GM19193 (cell line): ENCODE measurements around the gene KIF21A.

ENCODE experiments used
- POLR2A ChIP-seq: IDR thresholded peaks from 4 replicates; pipeline ENCODE4 v1.6.1; 2011; ENCODE audit not compliant: insufficient read depth, insufficient read length; ENCODE audit errors: extremely low read depth

KIF21A gene

DNA sequence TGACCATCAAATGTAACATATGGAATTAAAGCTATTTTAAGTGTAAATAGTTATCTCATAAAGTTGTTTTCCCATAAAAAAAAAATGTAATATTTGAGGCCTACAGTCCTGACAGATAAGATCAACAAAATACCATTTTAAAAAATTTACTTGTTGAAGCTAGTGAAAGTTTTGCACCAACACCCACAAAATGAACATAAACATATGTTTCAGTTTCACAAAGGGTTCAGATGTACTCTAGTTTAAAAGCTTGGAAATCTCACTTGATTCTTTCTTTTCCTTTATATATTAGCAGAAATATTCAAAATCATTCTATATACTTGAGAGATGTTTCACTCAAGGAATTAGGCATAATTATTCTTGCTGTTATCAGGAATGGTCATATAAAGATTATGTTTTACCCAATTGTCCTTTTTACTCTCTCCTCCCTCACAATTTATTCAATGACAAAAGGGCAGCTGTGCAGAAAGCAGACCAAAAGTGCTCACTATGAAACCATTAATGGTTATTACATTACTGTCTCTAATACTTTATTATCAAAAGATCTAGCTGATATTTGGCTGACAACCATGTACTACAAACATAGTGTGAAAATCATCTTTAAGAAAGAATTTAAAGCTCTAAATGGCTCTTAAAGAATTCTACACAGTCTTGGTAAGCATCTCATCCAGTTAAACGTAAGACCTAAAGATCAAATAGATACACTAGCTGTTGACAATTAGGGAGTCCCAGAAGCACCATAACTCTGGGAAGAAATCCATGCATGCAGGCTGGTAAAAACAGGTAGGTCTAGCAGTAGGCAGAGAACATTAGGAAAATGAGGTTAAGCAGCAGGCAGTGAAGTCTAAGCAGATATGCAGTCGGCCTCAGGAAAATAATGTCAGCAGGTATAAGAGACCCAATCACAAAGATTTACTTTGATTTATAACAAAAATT is 28.8 kb downstream of the KIF21A start:
- no peak for TF ChIP-seq POLR2A

DNA sequence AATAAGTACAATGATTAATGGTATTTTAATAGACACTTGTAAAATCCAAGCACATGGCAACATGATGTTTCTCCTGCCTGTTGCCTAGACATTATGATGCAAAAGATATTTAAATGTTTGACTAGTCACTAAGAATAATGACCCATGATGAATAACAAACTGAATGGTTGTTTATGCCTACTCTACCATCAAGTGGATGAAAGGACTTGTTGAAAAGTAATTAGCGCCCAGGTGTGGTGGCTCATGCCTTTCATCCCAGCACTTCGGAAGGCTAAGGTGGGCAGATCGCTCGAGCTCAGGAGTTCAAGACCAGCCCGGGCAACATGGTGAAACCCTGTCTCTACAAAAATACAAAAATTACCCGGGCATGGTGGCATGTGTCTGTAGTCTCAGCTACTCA is 30.7 kb downstream of the KIF21A start:
- TF ChIP-seq POLR2A, result no peak

DNA sequence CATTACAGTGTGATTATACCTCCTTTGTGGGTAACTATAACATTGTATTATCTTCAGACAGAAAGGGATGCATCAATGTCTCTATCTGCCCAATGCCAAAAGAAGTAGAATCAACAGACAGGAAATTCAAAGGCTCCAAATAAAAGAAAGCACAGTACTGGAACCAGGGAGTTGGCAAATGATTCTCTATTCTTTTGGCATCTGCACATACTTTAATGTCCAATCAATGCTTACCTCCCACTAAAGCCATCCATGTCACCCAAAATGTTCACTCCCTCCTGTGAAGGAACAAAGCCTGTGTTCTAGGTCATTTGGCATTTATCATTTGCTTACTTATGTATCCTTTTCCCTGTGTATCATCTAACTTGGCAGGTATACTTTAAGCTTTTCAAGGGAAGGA is 36.7 kb downstream of the KIF21A start:
- no peak for TF ChIP-seq POLR2A

DNA sequence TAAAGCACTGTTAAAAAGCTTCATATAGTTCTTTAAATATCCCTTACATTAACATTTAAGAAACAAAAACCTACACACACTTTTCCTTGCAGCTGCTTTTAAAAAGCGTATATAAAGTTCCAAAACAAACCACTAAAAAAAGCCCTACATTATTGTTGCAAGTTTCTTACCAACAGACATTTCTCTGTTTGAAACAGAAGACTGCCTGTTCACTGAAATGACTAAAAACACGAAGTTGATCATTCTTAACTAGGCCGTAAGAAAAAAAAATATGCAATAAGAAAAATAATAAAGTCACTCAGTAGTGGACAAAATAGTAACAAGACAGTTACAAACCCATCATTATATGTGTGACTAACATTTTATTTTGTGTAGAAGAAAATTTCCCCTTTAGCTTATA is 37.3 kb downstream of the KIF21A start:
- no peak for TF ChIP-seq POLR2A

DNA sequence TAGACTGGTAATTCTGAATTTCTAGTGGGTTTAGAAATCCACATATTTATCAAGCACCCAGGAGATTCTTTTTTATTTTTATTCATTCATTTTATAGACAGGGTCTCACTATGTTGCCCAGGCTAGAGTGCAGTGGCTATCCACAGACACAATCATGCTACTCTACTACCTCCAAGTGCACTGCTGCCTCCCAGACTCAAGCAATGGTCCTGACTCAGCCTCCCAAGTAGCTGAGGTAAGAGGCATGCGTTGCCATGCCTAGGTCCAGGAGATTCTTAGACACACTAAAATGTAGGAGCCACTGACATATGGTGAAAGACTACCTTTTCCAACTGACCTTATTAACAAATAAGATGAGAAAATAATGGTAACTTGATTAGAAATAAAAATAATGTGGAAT is 38.9 kb downstream of the KIF21A start:
- TF ChIP-seq POLR2A, result no peak

DNA sequence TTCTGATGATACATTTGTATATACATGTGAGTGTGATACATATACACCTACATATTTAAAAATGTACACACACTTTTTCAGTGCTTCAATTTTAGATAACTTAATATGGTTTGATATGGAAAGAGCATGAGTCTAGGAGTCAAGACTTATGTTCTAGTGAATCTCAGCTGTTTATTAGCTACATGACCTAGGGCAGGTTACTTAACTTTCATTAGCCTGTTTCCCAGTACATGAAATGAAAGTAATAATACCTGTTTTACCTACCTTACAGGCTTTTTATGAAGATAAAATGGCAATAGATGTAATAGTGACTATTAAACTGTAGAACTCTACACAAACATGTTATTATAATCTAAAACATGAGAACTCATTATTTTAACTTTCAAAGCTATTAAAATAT is 39.5 kb downstream of the KIF21A start:
- TF ChIP-seq POLR2A, result no peak

DNA sequence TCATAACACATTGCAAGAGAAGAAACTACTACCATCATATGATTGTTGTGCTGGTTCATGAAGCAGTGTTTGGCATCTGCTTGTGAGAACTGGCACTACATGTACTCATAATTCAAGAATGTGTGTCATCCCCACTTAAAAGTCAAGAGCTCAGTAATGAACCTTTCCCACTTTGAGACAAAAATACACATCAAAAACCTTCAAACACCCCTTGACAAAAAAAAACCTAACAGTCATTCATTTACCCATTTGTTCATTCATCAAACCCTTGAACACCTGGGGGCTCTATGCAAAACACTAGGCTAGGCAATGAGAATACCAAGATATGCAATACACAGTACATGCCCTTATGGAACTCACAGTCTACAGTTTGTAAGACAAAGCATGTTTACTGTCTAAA is 40.0 kb downstream of the KIF21A start:
- no peak for TF ChIP-seq POLR2A

DNA sequence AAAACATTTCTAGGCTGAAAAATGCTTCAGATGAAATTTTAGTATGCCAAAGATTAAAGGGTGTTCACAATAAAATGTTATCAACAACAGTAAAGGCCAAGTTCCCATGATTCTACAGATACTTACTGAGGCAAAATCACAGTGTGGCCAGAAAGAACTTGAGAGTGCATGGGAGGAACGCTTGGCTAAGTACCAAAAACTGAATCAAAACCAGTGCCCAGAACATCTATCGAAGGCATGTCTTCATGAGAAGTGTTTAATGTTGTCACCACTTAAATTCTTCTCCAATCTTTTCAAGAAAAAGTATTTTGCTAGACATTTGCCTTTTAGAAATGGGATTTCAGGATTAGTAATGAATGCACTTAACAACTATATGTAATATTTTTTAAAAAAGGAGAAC is 41.5 kb downstream of the KIF21A start:
- no peak for TF ChIP-seq POLR2A

DNA sequence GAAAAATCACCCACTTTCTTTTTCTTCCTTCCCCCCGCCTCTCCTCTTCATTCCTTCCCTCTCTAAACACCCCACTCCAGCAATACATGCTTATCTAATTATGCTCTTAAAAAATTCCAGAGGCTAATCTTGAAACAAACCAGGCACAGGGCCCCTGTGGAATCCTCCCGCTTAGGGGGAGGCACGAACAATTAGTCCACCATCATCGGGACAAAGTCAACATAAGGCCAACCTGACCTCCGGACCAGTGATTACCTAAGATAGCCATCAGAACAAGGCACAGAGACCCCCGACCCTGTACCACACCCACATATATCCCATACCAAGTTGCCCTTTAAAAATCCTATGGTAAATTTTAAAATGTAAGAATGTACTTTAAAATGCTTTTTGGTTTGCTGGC is 47.1 kb downstream of the KIF21A start:
- TF ChIP-seq POLR2A, result no peak

DNA sequence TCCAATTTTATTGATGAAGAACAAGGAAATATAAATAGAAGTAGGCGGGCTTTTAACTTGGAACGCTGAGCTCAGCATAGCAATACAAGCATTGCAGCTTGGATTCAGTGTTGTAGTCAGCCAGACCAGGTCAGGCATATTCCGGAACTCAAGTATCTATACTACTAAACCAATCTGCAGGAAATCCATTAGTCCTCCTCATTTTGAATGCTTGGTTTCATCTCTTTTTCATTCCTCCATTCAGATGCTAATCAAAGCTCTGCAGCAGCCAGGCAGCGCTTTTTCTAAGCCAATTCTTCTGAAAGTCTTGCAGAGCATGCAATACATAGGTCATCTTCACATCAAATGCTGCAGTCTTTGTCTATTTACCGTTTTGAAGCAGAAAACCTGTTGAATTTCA is 49.0 kb downstream of the KIF21A start:
- TF ChIP-seq POLR2A, result no peak

DNA sequence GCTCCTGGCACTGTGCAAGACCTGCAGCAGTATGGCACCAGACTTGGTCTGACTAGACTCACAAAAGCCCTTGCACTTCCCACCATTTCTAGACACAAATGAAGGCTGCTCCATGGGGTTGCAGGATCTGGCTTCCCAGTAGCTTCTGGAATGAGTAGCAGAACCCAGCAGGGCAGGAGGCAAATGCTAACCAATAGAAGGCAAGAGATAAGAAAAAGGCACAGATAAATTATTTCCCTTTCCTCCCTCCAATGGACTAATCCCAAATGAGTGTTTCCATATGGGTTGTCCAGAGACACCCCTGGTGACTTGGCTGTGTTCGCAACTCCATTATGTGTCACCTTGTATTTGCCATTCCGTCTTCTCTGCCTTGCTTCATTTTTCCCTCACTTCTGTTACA is 49.7 kb downstream of the KIF21A start:
- no peak for TF ChIP-seq POLR2A

DNA sequence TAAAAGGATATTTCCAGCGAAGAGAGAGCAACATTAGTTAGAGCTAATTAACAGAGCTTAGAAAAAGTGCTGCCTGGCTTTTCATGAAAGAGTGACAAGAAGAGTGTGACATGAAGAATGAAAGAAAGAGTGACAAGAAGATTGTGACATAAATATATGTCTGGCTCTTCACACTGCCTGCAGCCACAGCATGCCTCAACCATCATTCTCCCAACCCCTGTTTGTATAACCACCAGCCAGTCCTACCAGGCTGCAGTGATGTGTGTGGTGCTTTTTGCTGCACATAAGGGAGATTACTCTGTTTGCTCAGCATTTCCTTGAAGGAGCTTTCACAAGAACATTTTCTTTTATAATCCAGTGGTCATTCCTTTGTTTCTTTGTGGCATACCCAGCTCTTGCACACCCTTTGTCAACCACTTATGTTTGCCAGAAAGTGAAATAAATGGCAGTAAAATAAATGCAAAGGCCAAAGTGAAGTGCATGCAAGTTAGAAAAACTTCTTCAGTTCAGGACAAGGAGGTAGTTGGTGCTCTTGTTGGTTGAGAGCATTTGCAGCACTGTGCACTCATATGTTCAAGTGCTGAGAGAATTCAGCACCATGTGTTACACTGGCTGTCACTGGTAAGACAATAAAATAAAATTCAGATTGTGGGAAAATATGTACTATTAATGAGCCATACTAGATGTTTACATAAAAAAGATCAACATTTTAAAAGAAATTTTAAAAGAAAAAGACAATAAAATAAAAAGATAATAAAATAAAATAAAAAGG is 50.6 kb downstream of the KIF21A start:
- no peak for TF ChIP-seq POLR2A

DNA sequence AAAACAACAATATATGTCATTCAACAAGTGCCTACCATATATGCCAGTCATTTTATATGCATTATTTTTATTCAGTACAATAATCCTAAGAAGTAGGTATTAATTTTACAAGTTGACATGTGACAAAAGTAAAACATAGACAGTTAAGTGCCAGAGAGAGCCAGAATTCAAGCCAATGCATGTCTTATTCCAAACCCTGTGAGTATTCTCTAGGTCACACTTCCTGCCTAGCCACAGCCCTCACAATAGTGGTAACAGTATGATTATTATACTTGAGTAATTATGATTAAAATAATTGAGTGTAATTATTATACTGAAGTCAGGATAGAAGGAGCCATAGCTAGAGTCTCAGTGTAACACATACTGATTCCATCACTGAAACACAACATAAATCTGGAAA is 52.2 kb downstream of the KIF21A start:
- no peak for TF ChIP-seq POLR2A

DNA sequence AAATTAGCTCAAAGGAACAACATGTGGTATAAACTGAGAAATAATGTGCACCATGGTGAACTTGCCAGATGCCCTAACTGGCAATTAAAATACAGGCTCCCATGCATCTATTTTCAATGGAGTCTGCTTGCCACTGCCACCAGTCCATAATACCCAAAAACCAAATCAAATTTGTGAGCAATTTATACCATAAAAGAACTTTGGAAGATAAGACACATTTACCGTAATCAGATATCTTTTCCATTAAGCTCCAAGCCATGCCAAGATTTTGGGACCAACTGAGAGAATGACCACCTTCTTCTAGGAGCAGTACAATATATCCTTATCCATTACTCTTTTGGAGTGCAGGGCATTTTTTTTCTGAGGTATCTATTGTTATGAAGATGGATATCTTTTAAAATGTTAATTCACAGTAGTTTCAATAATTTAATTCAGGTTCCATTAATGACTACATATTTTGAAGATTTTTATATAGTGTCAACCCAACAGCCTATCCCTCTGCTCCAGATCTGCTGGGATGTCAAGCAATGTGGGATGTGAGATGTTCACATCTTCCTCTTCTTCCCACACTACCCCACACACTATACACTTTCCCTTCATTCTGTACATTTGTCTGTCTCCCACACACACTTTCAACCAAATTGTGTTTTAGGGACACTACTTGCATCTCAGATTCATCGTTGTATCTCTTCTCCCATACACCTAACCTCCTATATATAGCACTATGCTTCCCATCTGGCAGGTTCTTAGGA is 53.3 kb downstream of the KIF21A start:
- no peak for TF ChIP-seq POLR2A

DNA sequence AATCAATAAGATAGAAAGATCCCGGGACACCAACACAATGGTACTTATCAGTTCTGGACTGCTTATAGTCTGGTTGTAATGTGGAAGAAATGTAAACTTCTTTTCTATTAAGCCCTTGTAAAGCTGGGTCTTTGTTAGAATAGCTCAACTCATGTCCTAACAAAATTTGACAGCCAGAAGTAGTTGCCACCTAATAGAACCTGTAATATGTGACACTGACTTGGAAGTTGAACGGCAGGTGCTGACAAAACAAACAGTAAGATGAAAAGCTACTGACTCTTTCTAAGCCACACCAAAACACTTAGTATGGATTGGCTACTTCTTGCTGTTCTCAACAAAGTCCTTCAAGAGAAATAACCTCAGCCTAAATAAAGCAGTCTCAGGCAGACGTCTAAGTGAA is 56.6 kb downstream of the KIF21A start:
- no peak for TF ChIP-seq POLR2A

DNA sequence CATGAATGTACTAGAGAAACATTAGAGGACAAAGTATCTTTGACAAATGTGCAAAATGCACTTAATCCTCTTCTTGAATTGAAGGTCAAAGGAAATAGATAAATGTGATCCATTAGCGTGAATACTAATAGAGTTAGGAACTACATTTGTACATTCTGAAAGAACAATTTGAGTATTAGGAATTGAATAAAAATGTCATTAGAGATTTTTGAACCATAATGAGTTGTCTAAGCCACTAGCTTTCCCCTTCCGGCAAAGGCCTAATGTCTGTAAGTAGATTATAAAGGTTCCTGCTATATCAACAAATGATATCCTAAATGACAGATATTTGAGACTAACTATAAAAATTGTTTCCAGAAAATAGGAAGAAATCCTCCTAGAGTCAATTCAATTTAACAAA is 59.8 kb downstream of the KIF21A start:
- no peak for TF ChIP-seq POLR2A

DNA sequence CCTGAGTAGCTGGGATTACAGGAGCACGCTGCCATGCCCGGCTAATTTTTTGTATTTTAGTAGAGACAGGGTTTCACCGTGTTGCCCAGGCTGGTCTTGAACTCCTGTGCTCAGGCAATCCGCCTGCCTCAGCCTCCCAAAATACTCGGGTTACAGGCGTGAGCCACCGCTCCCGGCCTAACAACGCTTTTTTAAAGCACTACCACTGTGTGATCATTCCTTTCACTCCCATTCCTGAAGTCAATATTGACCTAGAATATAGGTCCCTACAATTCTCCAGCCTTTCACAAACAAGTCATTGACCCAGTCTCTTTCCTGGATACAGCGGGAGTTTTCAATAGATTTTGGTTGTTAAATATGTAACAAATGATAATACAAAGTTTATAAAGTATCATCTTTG is 62.8 kb downstream of the KIF21A start:
- TF ChIP-seq POLR2A, result no peak
